Measurements from ENCODE around the gene LPP. TPM values are rescaled to one million over a fixed set of nuclear protein-coding genes. Genes with fewer than 3 reads are reported as not detected.

Gene LPP
- total and polyA plus RNA-seq, 2 of the 13 experiments (the other 11 are each of a cell fraction or from before 2014, with no cell fraction given), result 19.2 to 29.9 TPM

DNA sequence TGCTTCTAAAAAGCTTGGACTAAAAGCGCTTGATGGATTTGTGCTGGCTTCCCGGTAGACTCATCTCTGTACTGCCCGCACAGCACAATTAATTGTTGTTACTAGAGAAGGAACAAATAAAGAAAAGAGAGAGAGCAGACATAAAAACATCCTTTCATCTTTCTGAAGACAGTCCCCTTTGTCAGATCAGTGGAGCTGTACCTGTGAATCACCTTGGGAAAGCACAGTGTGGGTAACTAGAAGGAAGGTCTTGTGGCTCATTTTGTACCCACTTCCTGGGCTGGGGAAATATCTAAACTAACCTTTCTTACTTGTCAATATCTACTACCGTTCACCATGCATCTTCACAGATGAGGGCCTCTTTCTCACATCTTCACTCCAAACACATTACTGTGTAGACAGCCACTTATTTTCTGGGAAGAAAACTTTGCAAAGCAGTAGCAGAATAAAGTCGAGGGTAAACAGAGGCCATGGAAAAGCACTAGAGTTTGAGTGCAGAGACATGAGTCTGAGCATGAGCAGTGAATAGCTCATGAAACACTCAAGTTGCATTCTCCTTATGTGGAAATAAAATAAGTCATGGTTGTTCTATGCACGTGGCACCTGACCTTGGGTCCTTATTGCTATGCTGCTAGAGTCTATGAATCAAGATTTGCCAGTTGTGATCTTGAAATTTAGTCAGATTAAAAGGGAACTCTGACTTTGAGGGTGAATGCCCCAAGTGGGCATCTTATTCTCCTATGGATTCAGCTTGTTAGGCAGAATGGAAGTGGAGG lies 169.3 kb downstream of the LPP start (continued):
- TF ChIP-seq, protein P1, sequence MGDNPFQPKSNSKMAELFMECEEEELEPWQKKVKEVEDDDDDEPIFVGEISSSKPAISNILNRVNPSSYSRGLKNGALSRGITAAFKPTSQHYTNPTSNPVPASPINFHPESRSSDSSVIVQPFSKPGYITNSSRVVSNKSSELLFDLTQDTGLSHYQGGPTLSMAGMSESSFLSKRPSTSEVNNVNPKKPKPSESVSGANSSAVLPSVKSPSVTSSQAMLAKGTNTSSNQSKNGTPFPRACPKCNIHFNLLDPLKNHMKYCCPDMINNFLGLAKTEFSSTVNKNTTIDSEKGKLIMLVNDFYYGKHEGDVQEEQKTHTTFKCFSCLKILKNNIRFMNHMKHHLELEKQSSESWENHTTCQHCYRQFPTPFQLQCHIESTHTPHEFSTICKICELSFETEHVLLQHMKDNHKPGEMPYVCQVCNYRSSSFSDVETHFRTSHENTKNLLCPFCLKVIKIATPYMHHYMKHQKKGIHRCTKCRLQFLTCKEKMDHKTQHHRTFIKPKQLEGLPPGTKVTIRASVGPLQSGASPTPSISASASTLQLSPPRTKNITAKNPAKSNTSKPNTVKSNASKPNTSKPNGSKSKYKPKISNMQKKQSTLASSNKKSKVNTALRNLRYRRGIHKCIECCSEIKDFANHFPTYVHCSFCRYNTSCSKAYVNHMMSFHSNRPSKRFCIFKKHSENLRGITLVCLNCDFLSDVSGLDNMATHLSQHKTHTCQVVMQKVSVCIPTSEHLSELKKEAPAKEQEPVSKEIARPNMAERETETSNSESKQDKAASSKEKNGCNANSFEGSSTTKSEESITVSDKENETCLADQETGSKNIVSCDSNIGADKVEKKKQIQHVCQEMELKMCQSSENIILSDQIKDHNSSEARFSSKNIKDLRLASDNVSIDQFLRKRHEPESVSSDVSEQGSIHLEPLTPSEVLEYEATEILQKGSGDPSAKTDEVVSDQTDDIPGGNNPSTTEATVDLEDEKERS (CRISPR knock-in tag; IDR thresholded peaks at IDR 0.05), result no peak
- TF ChIP-seq MTF1 (CRISPR knock-in tag; IDR thresholded peaks at IDR 0.05) (no peak), HOXA9 (CRISPR knock-in tag; IDR thresholded peaks at IDR 0.05; ENCODE audit: borderline replicate concordance) (no peak), HMG20A (CRISPR knock-in tag; IDR thresholded peaks at IDR 0.05; ENCODE audit: borderline replicate concordance) (no peak), SIN3A (IDR thresholded peaks at IDR 0.05; ENCODE audit: borderline replicate concordance, low read depth, low read length) (no peak), RXRA (CRISPR knock-in tag; IDR thresholded peaks at IDR 0.05) (no peak), ZNF441 (CRISPR knock-in tag; IDR thresholded peaks at IDR 0.05; ENCODE audit: borderline replicate concordance) (no peak), YEATS4 (CRISPR knock-in tag; IDR thresholded peaks at IDR 0.05; ENCODE audit: borderline replicate concordance) (no peak), SETDB1 (CRISPR knock-in tag; IDR thresholded peaks at IDR 0.05; ENCODE audit: borderline replicate concordance) (no peak), ZNF432 (CRISPR knock-in tag; IDR thresholded peaks at IDR 0.05; ENCODE audit: borderline replicate concordance) (no peak), SYNCRIP (IDR thresholded peaks at IDR 0.05; ENCODE audit: insufficient read depth, low read depth, low read length) (no peak), NPAS2 (CRISPR knock-in tag; IDR thresholded peaks at IDR 0.05; ENCODE audit: borderline replicate concordance) (no peak)
- TF ChIP-seq, protein P2, sequence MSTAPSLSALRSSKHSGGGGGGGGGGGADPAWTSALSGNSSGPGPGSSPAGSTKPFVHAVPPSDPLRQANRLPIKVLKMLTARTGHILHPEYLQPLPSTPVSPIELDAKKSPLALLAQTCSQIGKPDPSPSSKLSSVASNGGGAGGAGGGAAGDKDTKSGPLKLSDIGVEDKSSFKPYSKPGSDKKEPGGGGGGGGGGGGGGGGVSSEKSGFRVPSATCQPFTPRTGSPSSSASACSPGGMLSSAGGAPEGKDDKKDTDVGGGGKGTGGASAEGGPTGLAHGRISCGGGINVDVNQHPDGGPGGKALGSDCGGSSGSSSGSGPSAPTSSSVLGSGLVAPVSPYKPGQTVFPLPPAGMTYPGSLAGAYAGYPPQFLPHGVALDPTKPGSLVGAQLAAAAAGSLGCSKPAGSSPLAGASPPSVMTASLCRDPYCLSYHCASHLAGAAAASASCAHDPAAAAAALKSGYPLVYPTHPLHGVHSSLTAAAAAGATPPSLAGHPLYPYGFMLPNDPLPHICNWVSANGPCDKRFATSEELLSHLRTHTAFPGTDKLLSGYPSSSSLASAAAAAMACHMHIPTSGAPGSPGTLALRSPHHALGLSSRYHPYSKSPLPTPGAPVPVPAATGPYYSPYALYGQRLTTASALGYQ (CRISPR knock-in tag; IDR thresholded peaks at IDR 0.05), result no peak
